GM19240 (cell line): ENCODE results near the gene GRK6.
"Not testable (repeated sequence)": the region's sequence is repeated elsewhere in the genome, so short reads cannot be mapped to it uniquely, and the experiment has no call there.

Experiments
- DNase-seq: peaks from one replicate; pipeline ENCODE4 v3.0.0; 2011; ENCODE audit warnings: low spot score; ENCODE audit not compliant: insufficient read length

Gene GRK6

GRCh38 chr5:177484902-177485549 lies 58.5 kb downstream of the GRK6 start:
- DNase-seq, result no peak

- not testable (repeated sequence) for DNase-seq
These were observed 59.3 kb downstream of the GRK6 start for GRCh38 chr5:177485753-177486152.

- DNase-seq, result no peak
These were observed 59.8 kb downstream of the GRK6 start for GRCh38 chr5:177486256-177486655.

GRCh38 chr5:177487144-177487543 lies 60.7 kb downstream of the GRK6 start:
- no peak for DNase-seq

DNA sequence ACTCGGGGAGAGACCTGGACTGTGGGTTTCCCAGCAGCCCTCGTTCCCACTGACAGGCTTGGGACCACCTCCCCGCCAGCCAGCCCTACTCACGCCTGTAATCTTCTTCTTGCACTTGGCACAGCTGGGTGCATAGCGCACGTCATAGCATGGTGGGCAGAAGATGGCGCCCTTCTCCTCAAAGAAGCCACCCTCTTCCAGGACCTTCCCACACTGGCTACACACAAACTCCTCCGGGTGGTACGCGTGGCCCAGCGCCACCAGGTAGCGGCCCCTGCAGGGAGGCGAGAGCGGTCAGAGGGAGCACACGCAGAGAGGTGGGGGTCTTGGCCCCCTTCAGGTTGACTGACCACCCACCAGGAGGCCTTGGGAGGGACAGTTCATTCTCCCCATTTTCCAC lies 61.5 kb downstream of the GRK6 start:
- no peak for DNase-seq

- no peak for DNase-seq
These were observed 62.7 kb downstream of the GRK6 start for GRCh38 chr5:177489119-177489716.

DNA sequence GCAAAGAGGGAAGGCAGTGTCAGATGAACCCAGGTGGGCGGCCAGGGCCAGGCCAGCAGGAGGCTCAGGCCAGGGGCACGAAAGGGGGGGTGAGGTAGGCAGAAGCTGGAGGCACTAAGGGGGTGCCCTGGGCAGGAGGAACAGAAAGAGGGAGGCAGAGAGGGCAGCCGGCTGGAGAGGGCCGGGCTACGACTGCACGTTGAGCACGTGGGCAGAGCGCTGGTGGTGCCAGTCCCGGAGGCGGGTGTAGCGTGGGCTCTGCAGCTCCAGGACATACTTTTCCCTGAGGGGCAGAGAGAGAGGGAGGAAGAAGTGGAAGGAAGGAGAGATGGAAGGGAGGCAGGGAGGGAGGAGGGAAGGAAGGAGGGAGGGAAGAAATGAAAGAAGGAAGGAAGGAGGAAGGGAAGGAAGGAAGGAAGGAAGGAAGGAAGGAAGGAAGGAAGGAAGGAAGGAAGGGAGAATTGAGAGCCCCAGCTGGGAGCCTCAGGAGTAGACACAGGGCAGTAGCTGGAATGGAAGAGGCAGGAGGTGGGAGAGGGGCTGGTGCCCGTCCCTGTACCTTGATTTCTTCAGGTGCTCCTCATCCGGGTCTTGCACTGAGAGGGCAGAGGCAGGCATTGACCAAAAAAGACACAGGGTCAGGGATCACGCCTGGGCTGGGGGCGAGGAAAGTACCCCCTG lies 64.0 kb downstream of the GRK6 start:
- DNase-seq, result no peak

DNA sequence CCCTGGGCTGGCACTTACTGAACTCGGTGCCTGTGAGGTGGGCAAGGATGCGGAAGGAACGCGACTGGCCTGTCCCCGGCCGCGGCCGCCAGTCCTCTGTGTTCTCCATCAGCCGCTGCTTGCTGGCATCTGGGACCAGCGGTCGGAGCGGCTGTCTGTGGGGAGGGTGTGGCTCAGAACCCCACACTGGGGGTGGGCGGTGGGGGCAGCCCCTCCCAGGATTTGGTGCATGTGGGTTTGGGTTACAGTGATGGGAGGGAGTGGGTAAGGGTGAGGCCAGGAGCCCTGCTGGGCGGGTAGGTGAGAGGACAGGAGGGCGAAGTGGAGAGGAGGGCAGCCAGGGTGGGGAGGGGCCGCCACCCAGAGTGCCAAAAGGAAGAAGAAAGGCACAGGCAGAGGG lies 64.5 kb downstream of the GRK6 start:
- DNase-seq, result no peak

GRCh38 chr5:177491429-177491945 lies 65.0 kb downstream of the GRK6 start:
- no peak for DNase-seq

DNA sequence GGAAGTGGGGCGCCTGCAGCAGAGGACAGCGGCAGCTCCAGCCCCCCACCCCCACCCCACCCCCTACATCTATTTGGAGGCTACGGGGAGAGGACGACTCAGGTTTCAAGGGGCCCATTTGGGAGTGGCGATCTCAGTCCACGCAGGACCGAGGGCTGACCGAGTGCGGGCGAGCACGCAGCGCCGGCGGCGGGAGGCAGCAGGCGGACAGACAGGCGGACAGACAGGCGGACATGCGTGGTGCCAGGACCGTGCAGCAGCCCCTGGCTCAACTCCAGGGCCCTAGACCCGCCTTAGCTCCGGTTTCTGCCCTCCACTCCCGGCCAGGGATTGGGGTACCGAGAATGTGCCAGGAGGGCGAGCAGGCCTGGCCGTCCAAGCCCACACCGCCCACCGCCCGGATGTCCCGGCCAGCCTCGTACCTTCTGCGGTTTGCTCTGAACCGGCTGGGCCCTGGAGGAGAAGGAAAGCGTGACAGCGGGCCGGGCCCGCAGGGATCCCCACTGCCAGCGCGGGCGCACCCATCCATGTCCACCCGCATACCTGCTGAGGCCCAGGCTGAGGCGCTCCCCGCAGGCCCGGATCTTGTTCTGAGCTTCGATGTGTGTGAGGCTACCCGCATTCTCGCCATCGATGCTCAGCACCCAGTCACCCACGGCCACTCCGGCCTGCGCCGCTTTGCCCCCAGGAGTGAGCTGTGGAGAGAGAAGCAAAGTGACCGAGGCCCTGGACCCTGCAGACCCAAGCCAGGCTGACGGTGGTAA lies 65.7 kb downstream of the GRK6 start:
- no peak for DNase-seq
